Measurements from ENCODE around the gene MZF1.

The MZF1 gene

GRCh38 chr19:58538257-58539168, 34.6 kb downstream of the MZF1 start:
- DNase-seq = peak; percentile 79

GRCh38 chr19:58536852-58537798, 36.0 kb downstream of the MZF1 start:
- no peak for DNase-seq

DNA sequence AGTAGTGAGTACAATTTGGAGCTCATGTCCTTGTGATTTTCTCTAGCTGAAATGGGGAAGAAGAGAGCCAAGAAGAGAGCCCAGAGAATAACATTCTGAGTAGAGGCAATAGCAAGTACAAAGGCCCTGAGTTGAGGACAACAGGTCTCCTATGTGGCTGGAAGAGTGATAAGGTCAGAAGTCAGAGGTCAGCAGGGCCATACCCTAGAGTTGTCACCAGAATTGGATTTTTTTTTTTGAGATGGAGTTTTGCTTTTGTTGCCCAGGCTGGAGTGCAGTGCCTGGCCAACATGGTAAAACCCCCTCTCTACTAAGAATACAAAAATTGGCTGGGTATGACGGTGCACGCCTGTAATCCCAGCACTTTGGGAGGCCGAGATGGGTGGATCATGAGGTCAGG, 37.3 kb downstream of the MZF1 start:
- no peak for DNase-seq

GRCh38 chr19:58531034-58531840, 41.9 kb downstream of the MZF1 start:
- no peak for DNase-seq

DNA sequence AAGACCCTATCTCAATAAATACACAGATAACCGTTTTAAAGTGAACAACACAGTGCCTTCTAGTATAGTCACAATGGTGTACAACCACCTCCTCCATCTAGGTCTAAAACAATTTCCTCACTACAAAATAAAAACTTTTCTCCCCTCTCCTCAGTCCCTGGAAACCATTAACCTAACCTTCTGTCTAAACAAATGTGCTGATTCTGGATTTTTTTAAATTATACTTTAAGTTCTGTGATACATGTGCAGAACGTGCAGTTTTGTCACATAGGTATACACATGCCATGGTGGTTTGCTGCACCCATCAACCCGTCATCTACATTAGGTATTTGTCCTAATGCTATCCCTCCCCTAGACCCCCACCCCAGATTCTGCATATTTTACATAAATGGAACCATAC, 43.7 kb downstream of the MZF1 start:
- no peak for DNase-seq

- DNase-seq = no peak
Measured at GRCh38 chr19:58522709-58523108, 50.4 kb downstream of the MZF1 start.

- DNase-seq = no peak
Measured at GRCh38 chr19:58521651-58522050, 51.5 kb downstream of the MZF1 start.

GRCh38 chr19:58520257-58520599, 52.9 kb downstream of the MZF1 start:
- DNase-seq = no peak

DNA sequence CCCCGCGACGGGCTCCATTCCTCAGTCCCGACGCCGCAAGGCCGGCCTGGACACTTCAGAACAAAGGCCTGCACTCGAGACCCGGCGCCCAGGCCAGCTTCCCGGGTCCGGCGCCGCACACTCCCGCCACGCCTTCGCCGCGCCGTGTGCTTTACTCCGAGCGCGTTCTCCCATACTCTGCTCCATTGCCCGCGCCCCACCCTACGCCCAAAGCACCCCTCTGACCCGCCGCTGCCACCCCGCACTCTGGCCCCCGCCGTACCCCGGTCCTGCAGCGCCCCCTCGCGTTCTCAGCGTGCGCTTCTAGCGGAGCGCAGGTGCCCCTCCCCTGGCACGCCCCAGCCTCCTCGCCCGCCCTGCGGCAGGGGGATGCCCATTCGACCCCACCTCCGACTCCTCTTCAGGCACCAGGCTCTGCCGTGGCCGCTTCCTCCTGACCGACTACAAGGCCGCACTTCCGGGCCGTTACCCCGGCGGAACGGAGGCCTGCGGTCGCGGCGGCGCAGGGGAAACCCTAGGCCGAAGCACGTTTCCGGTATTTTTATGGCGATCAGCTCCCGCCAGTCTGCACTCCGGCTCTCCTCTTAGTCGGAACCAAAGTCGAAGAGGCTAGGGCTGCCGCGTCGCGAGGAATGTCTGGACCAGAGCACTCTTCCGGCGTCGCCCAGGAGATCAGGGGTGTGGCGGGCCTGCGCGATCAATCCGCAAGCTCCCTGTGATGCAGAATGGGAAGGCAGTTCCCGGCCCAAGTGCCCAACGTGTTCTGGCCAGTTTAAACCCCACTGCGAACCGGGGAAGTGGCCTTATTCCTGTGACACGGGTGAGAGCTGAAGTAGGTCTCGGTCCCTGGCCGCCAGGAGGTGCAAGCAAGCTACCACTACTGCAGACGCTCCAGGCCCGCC, 53.5 kb downstream of the MZF1 start, which contains the start of gene ZBTB45:
Gene ZBTB45 (minus strand): TSS at position 456 of the 902 bp plus-strand sequence. CDS start 2,137 bp downstream, outside the sequence.
- DNase-seq = peak; percentile 96

DNA sequence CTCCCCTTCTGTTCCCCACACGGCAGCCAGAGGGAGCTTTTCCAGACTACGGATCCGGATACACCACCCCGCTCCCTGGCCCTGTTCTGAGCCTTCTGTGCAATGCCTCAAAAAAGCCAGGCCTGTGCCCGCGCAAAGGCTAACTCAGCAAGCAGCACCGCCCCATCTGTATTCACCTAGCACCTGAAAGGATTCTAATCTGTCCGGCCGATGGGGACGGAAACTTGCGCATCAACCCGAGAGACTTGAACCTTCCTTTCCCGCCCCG, 54.1 kb downstream of the MZF1 start:
- DNase-seq = no peak

DNA sequence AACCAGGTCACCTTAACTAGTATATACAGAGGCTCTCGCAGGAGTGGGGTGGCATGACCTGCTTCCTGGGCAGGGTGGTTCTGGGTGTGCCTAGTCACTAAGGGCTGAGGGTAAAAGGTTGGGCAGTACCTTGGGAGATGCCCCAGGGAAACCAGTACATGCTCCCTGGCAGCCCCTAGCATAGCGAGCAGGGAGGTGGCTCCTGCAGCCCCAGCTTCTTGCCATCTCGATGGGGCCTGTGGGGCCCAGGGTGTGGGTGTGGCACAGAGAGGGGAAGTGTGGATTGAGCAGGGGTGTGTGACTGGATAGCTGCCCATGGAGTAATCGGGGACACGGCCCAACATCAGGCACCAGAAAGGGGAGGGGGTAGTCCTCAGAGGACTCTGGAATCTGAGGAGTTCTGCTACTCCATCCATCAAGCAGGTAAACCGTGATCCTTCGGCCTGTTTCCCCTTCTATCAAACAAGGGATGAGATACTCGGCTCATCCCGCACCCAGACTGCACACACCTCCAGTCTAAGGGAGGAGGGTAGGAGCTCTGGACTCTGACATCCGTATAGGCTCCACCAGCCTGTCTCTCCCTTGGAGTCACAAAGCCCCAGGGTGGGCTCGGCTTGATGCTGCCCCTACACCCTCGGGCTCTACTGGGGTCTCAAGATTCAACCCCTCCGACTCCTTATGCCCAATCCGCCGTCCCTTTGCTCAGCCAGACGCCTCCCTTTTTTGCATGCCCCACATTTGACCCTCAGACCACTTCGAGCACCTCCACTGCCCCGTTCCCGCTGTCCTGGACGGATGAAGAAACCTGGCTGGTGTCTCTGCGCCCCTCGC, 54.7 kb downstream of the MZF1 start:
- no peak for DNase-seq

DNA sequence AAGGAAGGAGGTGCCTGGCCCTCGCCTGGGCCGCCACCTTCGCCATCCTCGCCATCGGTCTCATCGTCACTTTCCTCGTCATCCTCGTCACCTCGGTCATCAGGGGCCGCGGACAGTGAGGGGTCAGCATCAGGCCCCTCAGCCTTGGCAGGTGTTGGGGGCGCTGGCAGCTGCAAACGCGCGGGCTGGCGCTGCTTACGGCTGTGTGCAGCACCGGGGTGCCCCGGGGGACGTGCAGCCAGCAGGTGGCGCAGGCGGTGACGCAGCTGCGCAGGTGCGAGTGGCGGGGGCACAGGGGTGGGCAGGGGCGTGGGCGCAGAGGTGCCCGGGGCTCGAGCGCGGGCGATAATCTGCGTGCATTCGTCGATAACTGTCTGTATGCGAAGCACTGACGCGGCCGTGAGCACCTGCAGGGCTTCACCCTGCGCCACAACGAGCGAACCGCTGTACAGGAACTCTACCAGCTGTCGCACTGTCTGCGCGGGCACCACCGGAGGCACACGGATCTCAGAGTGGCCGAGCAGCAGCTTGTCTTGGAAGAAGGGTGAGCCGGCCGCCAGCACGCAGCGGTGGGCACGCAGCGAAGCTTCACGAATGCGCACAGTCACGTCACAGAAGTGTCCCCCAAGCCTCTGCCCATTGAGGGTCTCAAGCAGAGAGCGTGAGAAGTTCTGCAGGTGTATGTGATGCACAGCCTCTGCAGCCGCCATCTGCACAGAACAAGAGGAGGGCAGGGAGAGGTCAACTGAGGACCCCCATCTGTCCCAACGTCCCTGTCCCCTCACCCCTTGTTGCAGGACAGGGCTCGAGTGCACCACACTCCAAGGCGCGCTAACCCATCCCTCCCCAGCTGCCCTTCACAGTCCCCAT, 55.9 kb downstream of the MZF1 start:
- DNase-seq = no peak

DNA sequence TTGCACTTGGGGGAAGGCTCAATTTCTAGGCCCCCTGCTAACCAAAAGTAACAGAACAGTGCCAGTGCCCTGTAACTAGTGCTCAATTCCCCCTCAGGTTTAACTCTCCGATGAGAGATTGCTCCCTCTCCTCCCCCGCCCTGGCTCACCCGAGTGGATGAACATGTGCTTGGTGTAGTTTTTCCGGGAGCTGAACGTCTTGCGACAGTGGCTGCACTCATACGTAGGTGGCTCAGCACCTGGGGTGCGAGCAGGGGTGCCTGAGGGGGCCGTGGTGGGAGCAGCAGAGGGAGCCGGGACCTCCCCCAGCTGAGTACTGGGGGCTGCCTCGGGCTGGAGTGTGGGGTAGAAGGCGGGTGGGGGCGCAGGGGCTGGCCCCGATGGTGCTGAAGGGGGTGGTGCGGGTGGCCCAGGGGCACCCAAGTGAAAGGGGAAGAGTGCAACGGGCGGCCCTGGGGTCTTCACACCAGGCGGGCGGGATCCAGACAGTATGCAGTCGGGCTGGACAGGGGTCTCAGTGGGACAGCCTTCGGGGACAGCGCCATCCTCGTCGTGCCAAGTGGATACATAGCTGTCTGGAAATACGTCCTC, 56.8 kb downstream of the MZF1 start:
- DNase-seq = no peak

DNA sequence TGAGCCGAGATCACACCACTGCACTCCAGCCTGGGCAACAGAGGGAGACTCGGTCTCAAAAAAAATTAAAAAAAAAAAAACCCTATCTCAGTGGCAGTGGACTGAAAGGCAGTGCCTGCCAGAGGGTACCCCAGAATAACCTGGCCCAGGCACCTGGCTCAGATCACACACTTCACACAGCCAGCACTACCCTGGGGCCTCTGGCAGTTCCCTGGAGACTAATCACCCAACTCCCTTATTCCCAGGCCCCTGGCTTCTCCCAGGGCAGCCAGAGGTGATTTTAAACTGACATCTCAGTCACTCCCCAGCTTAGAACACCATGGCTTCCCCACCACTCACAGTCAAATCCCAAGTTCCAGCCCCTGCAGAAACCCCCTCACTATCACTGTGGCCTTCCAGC, 57.9 kb downstream of the MZF1 start:
- DNase-seq = no peak

DNA sequence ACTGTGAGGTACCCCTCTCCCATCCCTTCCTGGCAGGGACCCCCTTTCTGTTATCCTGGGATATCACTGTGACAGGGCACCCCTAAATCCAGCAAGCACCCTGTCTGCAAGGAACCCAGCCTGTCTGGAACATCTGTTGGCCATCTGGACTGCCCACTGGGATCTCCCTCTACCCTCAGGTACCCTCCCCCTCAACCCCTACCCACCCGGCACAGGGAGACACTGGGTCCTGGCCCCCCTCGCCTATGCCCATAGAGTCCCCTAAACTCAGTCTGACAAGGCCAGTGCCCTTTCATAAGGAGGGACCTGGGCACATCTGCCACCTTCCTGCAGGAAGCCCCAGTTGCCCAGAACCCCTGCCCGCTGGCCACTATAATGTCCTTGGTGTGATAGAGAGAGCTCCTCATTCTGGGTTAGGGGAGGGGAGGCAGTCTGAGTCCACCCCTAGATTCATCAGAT, 58.5 kb downstream of the MZF1 start:
- no peak for DNase-seq

- peak; percentile 74 for DNase-seq
Measured at GRCh38 chr19:58513694-58514563, 59.2 kb downstream of the MZF1 start.

- DNase-seq = no peak
Measured at GRCh38 chr19:58513213-58513693, 59.9 kb downstream of the MZF1 start.

Measured in NCI-H1436 treated with DMSO at 0.1 percent for 48 hours (cell line).